GM23338 (cell line): ENCODE results near the gene AARS2. TPM values are rescaled to one million over a fixed set of nuclear protein-coding genes. Genes with fewer than 3 reads are reported as not detected.

Source experiments
- ATAC-seq: fragments of 200-7000 bp; cut with Tn5 transposase; 3 replicates; pipeline ENCODE4 v1.9.1; 2020
- DNase-seq: peaks from one replicate; pipeline ENCODE4 v3.0.0-alpha.2; 2015; ENCODE audit warnings: low spot score
- H2AFZ ChIP-seq: fragments of 200-600 bp; sonication (generic); 2 replicates; pipeline ENCODE4 v1.8.0; 2016; ENCODE audit warnings: antibody characterized with exemption, mild to moderate bottlenecking, moderate library complexity
- H3F3A ChIP-seq: fragments of 200-600 bp; sonication (generic); replicated peaks from 2 replicates; pipeline ENCODE4 v1.8.0; 2017; ENCODE audit warnings: antibody characterized with exemption, mixed run types, low read depth
- H3K27ac ChIP-seq: fragments of 200-600 bp; sonication (generic); 2 replicates; pipeline ENCODE4 v1.6.1; 2016; ENCODE audit warnings: low read depth
- H3K27me3 ChIP-seq: fragments of 200-600 bp; sonication (generic); 2 replicates; pipeline ENCODE4 v1.8.0; 2016; ENCODE audit warnings: mild to moderate bottlenecking, mixed run types, moderate library complexity; ENCODE audit not compliant: insufficient read depth
- H3K36me3 ChIP-seq: fragments of 200-600 bp; sonication (generic); 2 replicates; pipeline ENCODE4 v1.8.0; 2016; ENCODE audit warnings: mild to moderate bottlenecking; ENCODE audit not compliant: insufficient read depth
- H3K4me1 ChIP-seq: fragments of 200-600 bp; sonication (generic); 2 replicates; pipeline ENCODE4 v1.8.0; 2016; ENCODE audit warnings: mild to moderate bottlenecking, moderate library complexity; ENCODE audit not compliant: insufficient read depth
- H3K4me2 ChIP-seq: fragments of 200-600 bp; sonication (generic); 2 replicates; pipeline ENCODE4 v1.7.1; 2017; ENCODE audit warnings: mixed run types
- H3K4me3 ChIP-seq: fragments of 200-600 bp; sonication (generic); 2 replicates; pipeline ENCODE4 v1.6.1; 2016; ENCODE audit warnings: mixed run types
- H3K79me2 ChIP-seq: fragments of 200-600 bp; sonication (generic); replicated peaks from 2 replicates; pipeline ENCODE4 v1.8.0; 2017; ENCODE audit warnings: mild to moderate bottlenecking; ENCODE audit not compliant: insufficient read depth
- H3K9me2 ChIP-seq: fragments of 200-600 bp; sonication (generic); 2 replicates; pipeline ENCODE4 v1.8.0; 2017; ENCODE audit not compliant: insufficient read depth
- H4K20me1 ChIP-seq: fragments of 200-600 bp; sonication (generic); replicated peaks from 2 replicates; pipeline ENCODE4 v1.8.0; 2017; ENCODE audit warnings: mild to moderate bottlenecking; ENCODE audit not compliant: insufficient read depth
- H3K27ac Mint-ChIP-seq: 2 replicates; pipeline ENCODE4 v1.8.0; 2020; ENCODE audit warnings: inconsistent platforms, mild to moderate bottlenecking, moderate library complexity, mixed read lengths
- H3K27me3 Mint-ChIP-seq: 3 replicates; pipeline ENCODE4 v1.8.0; 2022; ENCODE audit warnings: low read depth, mild to moderate bottlenecking, moderate library complexity, mixed read lengths, inconsistent platforms; ENCODE audit not compliant: insufficient read depth, poor library complexity
- H3K36me3 Mint-ChIP-seq: 3 replicates; pipeline ENCODE4 v1.8.0; 2021; ENCODE audit warnings: low read depth, mild to moderate bottlenecking, inconsistent platforms, moderate library complexity, mixed read lengths
- H3K4me1 Mint-ChIP-seq: 3 replicates; pipeline ENCODE4 v1.8.0; 2020; ENCODE audit warnings: mild to moderate bottlenecking, inconsistent platforms, mixed read lengths
- H3K4me3 Mint-ChIP-seq: 3 replicates; pipeline ENCODE4 v1.8.0; 2021; ENCODE audit warnings: moderate library complexity, mild to moderate bottlenecking, inconsistent platforms, mixed read lengths
- H3K9me3 Mint-ChIP-seq: 3 replicates; pipeline ENCODE4 v1.8.0; 2020; ENCODE audit warnings: moderate library complexity, mild to moderate bottlenecking, inconsistent platforms, mixed read lengths
- CREB1 ChIP-seq: fragments of 250-450 bp; sonication (Bioruptor Pico); IDR thresholded peaks from 2 replicates; pipeline ENCODE4 v1.5.0; 2020; ENCODE audit warnings: low read depth, mild to moderate bottlenecking, moderate library complexity
- EZH2 ChIP-seq: fragments of 200-600 bp; sonication (generic); IDR thresholded peaks from one replicate; pipeline ENCODE4 v1.8.0; 2017; ENCODE audit warnings: antibody characterized with exemption, mild to moderate bottlenecking, low read depth; ENCODE audit not compliant: unreplicated experiment
- EZH2phosphoT487 ChIP-seq: fragments of 200-600 bp; sonication (generic); IDR thresholded peaks from one replicate; pipeline ENCODE4 v1.8.1; 2018; ENCODE audit warnings: antibody characterized with exemption; ENCODE audit not compliant: unreplicated experiment
- JUNB ChIP-seq: IDR thresholded peaks from one replicate; pipeline ENCODE4 v1.6.1; 2016; ENCODE audit warnings: antibody characterized with exemption; ENCODE audit not compliant: unreplicated experiment
- NANOG ChIP-seq: IDR thresholded peaks from 2 replicates; pipeline ENCODE4 v1.6.1; 2016; ENCODE audit warnings: antibody characterized with exemption, borderline replicate concordance
- POLR2AphosphoS5 ChIP-seq: IDR thresholded peaks from 2 replicates; pipeline ENCODE4 v1.6.1; 2016; ENCODE audit warnings: antibody characterized with exemption, low read depth
- STAT1 ChIP-seq: IDR thresholded peaks from one replicate; pipeline ENCODE4 v1.6.1; 2016; ENCODE audit warnings: antibody characterized with exemption; ENCODE audit not compliant: unreplicated experiment
- ZNF114 ChIP-seq: fragments of 250-450 bp; sonication (Bioruptor Pico); IDR thresholded peaks from 2 replicates; pipeline ENCODE4 v1.5.0; 2020; ENCODE audit warnings: mild to moderate bottlenecking, moderate library complexity
- ZNF331 ChIP-seq: fragments of 250-450 bp; sonication (Bioruptor Pico); IDR thresholded peaks from 2 replicates; pipeline ENCODE4 v1.5.0; 2020; ENCODE audit warnings: low read depth, mild to moderate bottlenecking, moderate library complexity
- polyA plus RNA-seq: library from polyadenylated mRNA; unstranded; fragments of >200 nt; fragmentation: Nextera tagmentation; extraction: Ambion mirVana; gene quantifications from 2 replicates; pipeline ENCODE4 v1.2.1, GENCODE V29; 2016
- total RNA-seq: library from RNA; depleted of rRNA; stranded (reverse); fragments of >200 nt; shearing (Covaris generic); gene quantifications from 2 replicates; pipeline ENCODE4 v1.2.3, GENCODE V29; 2014
- TF ChIP-seq, protein P1 (sequence below): fragments of 250-450 bp; sonication (Bioruptor Pico); IDR thresholded peaks from 2 replicates; pipeline ENCODE4 v1.5.0; 2020; ENCODE audit warnings: mild to moderate bottlenecking, moderate library complexity
- TF ChIP-seq, protein P2 (sequence below): IDR thresholded peaks from 2 replicates; pipeline ENCODE4 v1.6.1; 2016; ENCODE audit warnings: antibody characterized with exemption
- TF ChIP-seq, protein P3 (sequence below): IDR thresholded peaks from one replicate; pipeline ENCODE4 v1.6.1; 2018; ENCODE audit warnings: antibody characterized with exemption; ENCODE audit not compliant: unreplicated experiment
- TF ChIP-seq, protein P4 (sequence below), 2 experiments: fragments of 200-600 bp in 1 of 2; sonication (generic) in 1 of 2; conservative IDR thresholded peaks; 2 replicates each; pipeline versions ENCODE4 v1.5.1 to v1.6.1; 2016 to 2017; ENCODE audit warnings: antibody characterized with exemption in 2 of 2, low read depth in 2 of 2, mild to moderate bottlenecking in 2 of 2, moderate library complexity in 1 of 2

AARS2 gene
- total and polyA plus RNA-seq, 2 experiments from 2014 or later = 6.5 to 23.2 TPM

DNA sequence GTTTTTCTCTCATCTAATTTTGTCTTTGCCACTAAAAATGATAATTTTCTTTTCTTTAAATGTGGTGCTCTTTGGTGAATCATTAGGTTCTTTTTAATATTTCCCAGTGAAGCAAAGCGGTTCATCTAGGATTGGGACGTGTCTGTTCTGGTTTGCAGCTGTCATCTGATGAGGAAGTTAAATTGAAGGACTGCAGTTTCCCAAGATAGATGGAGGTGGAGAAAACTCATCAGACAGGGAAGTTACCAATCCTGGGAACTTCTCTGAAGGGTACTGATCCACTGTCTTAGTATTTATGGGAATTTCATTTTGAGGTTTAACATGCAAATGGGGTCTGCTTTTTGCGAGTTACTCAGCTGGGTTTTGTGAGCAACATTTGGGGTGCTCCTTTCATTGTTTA lies 2.4 kb upstream of the AARS2 start:
- Histone ChIP-seq H3K9me2 (no peaks in the 10 kb centered on the region), H2AFZ (no peak overlapping the region; the same call in 1 of the 2 replicates), H3K4me2 (no peak overlapping the region), H3K27ac (no peak overlapping the region), H3K79me2 (peaks cover 10% of the 10 kb centered on the region), H4K20me1 (no peaks in the 10 kb centered on the region), H3K27me3 (no peaks in the 10 kb centered on the region), H3K4me1 (peaks cover 6% of the 10 kb centered on the region; the same call in 1 of the 2 replicates), H3K36me3 (peaks cover 6% of the 10 kb centered on the region), H3F3A (0 out of 2 replicates have a peak, but pooled peaks cover 4% of the 10 kb centered on the region), H3K4me3 (no peak overlapping the region)
- ATAC-seq (no peak), DNase-seq (no peak)
- TF ChIP-seq ZNF114 (CRISPR knock-in tag) (no peak), ZNF331 (no peak), JUNB (no peak), STAT1 (no peak), NANOG (no peak), POLR2AphosphoS5 (no peak), EZH2phosphoT487 (no peak), EZH2 (no peak), CREB1 (CRISPR knock-in tag) (no peak)
- TF ChIP-seq, protein P1, sequence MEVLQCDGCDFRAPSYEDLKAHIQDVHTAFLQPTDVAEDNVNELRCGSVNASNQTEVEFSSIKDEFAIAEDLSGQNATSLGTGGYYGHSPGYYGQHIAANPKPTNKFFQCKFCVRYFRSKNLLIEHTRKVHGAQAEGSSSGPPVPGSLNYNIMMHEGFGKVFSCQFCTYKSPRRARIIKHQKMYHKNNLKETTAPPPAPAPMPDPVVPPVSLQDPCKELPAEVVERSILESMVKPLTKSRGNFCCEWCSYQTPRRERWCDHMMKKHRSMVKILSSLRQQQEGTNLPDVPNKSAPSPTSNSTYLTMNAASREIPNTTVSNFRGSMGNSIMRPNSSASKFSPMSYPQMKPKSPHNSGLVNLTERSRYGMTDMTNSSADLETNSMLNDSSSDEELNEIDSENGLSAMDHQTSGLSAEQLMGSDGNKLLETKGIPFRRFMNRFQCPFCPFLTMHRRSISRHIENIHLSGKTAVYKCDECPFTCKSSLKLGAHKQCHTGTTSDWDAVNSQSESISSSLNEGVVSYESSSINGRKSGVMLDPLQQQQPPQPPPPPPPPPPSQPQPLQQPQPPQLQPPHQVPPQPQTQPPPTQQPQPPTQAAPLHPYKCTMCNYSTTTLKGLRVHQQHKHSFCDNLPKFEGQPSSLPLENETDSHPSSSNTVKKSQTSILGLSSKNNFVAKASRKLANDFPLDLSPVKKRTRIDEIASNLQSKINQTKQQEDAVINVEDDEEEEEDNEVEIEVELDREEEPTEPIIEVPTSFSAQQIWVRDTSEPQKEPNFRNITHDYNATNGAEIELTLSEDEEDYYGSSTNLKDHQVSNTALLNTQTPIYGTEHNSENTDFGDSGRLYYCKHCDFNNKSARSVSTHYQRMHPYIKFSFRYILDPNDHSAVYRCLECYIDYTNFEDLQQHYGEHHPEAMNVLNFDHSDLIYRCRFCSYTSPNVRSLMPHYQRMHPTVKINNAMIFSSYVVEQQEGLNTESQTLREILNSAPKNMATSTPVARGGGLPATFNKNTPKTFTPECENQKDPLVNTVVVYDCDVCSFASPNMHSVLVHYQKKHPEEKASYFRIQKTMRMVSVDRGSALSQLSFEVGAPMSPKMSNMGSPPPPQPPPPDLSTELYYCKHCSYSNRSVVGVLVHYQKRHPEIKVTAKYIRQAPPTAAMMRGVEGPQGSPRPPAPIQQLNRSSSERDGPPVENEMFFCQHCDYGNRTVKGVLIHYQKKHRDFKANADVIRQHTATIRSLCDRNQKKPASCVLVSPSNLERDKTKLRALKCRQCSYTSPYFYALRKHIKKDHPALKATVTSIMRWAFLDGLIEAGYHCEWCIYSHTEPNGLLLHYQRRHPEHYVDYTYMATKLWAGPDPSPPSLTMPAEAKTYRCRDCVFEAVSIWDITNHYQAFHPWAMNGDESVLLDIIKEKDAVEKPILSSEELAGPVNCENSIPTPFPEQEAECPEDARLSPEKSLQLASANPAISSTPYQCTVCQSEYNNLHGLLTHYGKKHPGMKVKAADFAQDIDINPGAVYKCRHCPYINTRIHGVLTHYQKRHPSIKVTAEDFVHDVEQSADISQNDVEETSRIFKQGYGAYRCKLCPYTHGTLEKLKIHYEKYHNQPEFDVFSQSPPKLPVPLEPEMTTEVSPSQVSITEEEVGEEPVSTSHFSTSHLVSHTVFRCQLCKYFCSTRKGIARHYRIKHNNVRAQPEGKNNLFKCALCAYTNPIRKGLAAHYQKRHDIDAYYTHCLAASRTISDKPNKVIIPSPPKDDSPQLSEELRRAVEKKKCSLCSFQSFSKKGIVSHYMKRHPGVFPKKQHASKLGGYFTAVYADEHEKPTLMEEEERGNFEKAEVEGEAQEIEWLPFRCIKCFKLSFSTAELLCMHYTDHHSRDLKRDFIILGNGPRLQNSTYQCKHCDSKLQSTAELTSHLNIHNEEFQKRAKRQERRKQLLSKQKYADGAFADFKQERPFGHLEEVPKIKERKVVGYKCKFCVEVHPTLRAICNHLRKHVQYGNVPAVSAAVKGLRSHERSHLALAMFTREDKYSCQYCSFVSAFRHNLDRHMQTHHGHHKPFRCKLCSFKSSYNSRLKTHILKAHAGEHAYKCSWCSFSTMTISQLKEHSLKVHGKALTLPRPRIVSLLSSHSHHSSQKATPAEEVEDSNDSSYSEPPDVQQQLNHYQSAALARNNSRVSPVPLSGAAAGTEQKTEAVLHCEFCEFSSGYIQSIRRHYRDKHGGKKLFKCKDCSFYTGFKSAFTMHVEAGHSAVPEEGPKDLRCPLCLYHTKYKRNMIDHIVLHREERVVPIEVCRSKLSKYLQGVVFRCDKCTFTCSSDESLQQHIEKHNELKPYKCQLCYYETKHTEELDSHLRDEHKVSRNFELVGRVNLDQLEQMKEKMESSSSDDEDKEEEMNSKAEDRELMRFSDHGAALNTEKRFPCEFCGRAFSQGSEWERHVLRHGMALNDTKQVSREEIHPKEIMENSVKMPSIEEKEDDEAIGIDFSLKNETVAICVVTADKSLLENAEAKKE (CRISPR knock-in tag) = no peak
- TF ChIP-seq, protein P2, sequence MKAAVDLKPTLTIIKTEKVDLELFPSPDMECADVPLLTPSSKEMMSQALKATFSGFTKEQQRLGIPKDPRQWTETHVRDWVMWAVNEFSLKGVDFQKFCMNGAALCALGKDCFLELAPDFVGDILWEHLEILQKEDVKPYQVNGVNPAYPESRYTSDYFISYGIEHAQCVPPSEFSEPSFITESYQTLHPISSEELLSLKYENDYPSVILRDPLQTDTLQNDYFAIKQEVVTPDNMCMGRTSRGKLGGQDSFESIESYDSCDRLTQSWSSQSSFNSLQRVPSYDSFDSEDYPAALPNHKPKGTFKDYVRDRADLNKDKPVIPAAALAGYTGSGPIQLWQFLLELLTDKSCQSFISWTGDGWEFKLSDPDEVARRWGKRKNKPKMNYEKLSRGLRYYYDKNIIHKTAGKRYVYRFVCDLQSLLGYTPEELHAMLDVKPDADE = no peak
- TF ChIP-seq, protein P3, sequence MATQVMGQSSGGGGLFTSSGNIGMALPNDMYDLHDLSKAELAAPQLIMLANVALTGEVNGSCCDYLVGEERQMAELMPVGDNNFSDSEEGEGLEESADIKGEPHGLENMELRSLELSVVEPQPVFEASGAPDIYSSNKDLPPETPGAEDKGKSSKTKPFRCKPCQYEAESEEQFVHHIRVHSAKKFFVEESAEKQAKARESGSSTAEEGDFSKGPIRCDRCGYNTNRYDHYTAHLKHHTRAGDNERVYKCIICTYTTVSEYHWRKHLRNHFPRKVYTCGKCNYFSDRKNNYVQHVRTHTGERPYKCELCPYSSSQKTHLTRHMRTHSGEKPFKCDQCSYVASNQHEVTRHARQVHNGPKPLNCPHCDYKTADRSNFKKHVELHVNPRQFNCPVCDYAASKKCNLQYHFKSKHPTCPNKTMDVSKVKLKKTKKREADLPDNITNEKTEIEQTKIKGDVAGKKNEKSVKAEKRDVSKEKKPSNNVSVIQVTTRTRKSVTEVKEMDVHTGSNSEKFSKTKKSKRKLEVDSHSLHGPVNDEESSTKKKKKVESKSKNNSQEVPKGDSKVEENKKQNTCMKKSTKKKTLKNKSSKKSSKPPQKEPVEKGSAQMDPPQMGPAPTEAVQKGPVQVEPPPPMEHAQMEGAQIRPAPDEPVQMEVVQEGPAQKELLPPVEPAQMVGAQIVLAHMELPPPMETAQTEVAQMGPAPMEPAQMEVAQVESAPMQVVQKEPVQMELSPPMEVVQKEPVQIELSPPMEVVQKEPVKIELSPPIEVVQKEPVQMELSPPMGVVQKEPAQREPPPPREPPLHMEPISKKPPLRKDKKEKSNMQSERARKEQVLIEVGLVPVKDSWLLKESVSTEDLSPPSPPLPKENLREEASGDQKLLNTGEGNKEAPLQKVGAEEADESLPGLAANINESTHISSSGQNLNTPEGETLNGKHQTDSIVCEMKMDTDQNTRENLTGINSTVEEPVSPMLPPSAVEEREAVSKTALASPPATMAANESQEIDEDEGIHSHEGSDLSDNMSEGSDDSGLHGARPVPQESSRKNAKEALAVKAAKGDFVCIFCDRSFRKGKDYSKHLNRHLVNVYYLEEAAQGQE = no peak
- TF ChIP-seq, protein P4, sequence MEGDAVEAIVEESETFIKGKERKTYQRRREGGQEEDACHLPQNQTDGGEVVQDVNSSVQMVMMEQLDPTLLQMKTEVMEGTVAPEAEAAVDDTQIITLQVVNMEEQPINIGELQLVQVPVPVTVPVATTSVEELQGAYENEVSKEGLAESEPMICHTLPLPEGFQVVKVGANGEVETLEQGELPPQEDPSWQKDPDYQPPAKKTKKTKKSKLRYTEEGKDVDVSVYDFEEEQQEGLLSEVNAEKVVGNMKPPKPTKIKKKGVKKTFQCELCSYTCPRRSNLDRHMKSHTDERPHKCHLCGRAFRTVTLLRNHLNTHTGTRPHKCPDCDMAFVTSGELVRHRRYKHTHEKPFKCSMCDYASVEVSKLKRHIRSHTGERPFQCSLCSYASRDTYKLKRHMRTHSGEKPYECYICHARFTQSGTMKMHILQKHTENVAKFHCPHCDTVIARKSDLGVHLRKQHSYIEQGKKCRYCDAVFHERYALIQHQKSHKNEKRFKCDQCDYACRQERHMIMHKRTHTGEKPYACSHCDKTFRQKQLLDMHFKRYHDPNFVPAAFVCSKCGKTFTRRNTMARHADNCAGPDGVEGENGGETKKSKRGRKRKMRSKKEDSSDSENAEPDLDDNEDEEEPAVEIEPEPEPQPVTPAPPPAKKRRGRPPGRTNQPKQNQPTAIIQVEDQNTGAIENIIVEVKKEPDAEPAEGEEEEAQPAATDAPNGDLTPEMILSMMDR (conservative IDR thresholded peaks at IDR 0.05; ENCODE audit: low read depth in 2 of 2) = no peak
- Mint-ChIP-seq H3K4me3 (no peak overlapping the region), H3K9me3 (no peaks in the 10 kb centered on the region), H3K27me3 (peaks cover 6% of the 10 kb centered on the region), H3K36me3 (peaks cover 20% of the 10 kb centered on the region), H3K4me1 (peaks cover 13% of the 10 kb centered on the region; the same call in 2 of the 3 replicates), H3K27ac (no peak overlapping the region)
